Left ventricle myocardium inferior (tissue), 1 donor: Measurements from ENCODE around the gene LAG3. TPM values are rescaled to one million over a fixed set of nuclear protein-coding genes. Genes with fewer than 3 reads are reported as not detected.

ENCODE experiments used
- DNase-seq: peaks from one replicate; pipeline ENCODE4 v3.0.0-alpha.2; 2020
- H3K27ac ChIP-seq: fragments of 200-600 bp; replicated peaks from 2 replicates; pipeline ENCODE4 v1.8.0; 2021
- H3K27me3 ChIP-seq: fragments of 200-600 bp; 2 replicates; pipeline ENCODE4 v1.8.0; 2021; ENCODE audit warnings: low read depth
- H3K36me3 ChIP-seq: fragments of 200-600 bp; 2 replicates; pipeline ENCODE4 v1.8.0; 2021
- H3K4me1 ChIP-seq: fragments of 200-600 bp; 2 replicates; pipeline ENCODE4 v1.8.0; 2021
- H3K4me3 ChIP-seq: fragments of 200-600 bp; 2 replicates; pipeline ENCODE4 v1.8.0; 2021; ENCODE audit warnings: mild to moderate bottlenecking, moderate library complexity
- H3K9me3 ChIP-seq: fragments of 200-600 bp; replicated peaks from 2 replicates; pipeline ENCODE4 v1.8.0; 2021
- intact Hi-C: fragments of 100-400 bp; cut with micrococcal nuclease; formaldehyde crosslinking; loops from one replicate; pipeline ENCODE4 v1.11.0; 2022
- total RNA-seq: library from RNA; stranded (reverse); fragmentation: NEBNext Ultra II Directional; extraction: Animal tissue kit (Norgen Biotek cat#: 25700); gene quantifications from one replicate; pipeline ENCODE4 v1.2.1, GENCODE V29; 2021
- TF ChIP-seq, protein P1 (sequence below): fragments of 200-600 bp; IDR thresholded peaks from 2 replicates; pipeline ENCODE4 v1.8.0; 2021; ENCODE audit warnings: antibody characterized with exemption, mild to moderate bottlenecking, borderline replicate concordance
- donor health status: DM: no; HTN: yes; CAD: no; lungs with severe emphysema.

The LAG3 gene
- total RNA-seq, 1 donor from 2014 or later: not detected

DNA sequence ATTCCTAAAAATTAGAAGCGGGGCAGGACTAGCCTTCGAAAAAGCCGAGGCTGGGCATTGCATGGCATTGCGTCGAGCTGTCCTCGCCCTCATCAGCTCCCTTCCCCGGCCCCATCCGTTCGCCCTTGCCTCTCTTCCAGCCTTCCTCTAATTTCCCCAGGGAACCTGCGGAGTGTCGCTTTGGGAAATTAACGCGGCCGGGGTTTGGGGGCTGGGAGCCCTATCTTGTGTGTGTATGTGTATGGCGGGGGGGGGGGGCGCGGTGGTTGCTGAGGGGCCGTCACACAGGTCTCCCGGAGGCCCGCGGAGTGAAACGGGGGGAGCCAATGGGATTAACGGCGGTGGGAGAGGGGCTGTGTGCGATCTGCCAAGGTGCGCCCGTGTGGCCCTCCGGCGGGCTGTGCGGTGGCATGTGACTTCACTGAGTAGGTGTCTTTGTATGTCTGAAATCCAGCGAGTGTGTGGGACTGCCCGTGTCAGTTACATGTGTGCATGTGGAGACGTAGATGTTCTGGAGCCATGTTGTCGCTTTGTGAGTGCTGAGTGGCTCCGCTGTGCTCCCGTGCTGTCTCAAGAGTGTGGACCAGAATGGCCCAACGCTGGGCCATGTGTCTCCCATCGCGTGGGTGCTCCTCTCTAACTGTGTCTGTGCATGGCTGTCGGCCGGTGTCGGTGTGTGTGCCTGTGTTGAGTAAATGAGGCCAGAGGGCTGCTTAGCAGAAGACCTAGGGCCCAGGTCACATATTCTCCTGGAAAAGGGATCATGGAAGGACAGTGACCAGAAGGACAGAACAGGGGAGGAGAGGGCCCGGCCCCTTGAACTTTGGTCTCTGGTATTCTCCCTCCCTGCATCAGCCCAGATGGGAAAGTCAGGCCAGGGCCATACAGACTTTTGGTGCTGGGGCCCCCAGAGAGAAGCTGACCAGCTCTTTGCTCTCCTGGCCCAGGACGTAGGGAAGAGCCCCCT lies 4.7 kb upstream of the LAG3 start:
- Histone ChIP-seq H3K27me3 (no peaks in the 10 kb centered on the region), H3K4me3 (peak overlapping the region; percentile 92), H3K4me1 (peaks cover 70% of the 10 kb centered on the region), H3K27ac (peak overlapping the region; percentile 97), H3K36me3 (peaks cover 13% of the 10 kb centered on the region), H3K9me3 (no peaks in the 10 kb centered on the region)
- TF ChIP-seq, protein P1, sequence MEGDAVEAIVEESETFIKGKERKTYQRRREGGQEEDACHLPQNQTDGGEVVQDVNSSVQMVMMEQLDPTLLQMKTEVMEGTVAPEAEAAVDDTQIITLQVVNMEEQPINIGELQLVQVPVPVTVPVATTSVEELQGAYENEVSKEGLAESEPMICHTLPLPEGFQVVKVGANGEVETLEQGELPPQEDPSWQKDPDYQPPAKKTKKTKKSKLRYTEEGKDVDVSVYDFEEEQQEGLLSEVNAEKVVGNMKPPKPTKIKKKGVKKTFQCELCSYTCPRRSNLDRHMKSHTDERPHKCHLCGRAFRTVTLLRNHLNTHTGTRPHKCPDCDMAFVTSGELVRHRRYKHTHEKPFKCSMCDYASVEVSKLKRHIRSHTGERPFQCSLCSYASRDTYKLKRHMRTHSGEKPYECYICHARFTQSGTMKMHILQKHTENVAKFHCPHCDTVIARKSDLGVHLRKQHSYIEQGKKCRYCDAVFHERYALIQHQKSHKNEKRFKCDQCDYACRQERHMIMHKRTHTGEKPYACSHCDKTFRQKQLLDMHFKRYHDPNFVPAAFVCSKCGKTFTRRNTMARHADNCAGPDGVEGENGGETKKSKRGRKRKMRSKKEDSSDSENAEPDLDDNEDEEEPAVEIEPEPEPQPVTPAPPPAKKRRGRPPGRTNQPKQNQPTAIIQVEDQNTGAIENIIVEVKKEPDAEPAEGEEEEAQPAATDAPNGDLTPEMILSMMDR: no peak
- intact Hi-C loops: no loop called here
- no peak for DNase-seq

DNA sequence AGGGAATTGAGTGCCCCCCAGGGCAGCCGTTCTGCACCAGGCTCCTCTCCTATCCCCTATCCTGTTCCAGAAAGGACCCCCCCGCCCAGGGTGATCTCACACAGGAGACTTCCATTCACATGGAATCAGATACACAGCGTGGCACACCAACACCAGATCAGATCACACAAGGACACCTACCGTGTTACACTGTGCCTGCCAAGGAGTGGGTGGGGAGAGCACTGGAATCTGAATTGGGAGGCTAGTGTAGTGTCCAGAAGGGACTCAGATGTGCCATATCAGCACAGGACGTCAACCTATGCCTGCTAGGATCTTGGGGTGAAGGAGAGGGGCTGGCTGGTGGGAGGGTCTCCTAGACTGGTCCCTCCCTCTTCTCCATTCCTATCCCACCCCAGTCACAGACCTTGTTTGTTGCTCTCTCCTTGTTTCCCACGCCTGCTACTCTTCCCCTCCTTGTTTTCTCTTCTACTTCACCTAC lies 3.8 kb upstream of the LAG3 start:
- peak overlapping the region; percentile 97 for H3K27ac ChIP-seq
- H3K4me1 ChIP-seq: peaks cover 69% of the 10 kb centered on the region
- peaks cover 13% of the 10 kb centered on the region for H3K36me3 ChIP-seq
- peaks cover 8% of the 10 kb centered on the region for H3K27me3 ChIP-seq
- no peaks in the 10 kb centered on the region for H3K9me3 ChIP-seq
- no peak for DNase-seq
- TF ChIP-seq, protein P1: no peak
- H3K4me3 ChIP-seq: peak overlapping the region; percentile 92
- intact Hi-C loops: no loop called here

DNA sequence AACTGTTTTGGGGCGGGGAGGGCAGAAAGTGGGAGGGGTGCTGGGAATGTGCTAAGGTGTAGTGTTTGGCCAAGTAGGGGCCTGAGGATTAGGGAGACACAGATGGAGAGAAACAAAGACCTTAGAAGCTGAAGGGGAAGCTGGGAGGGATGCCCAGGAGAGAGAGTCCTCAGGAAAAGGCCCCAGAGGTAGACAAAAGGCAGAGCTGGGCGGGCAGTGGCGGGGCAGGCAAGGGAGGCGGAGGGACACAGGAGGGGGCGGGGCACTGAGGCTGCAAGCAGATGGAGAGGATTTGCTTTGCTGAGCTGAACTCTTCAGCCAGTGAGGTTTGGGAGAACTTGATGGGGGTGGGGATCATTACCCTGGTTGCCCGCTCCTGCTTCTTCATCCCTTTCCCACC lies 3.3 kb upstream of the LAG3 start:
- Histone ChIP-seq H3K4me1 (peaks cover 65% of the 10 kb centered on the region), H3K9me3 (no peaks in the 10 kb centered on the region), H3K4me3 (peak overlapping the region; percentile 92), H3K36me3 (peaks cover 13% of the 10 kb centered on the region), H3K27me3 (peaks cover 13% of the 10 kb centered on the region), H3K27ac (peak overlapping the region; percentile 97)
- intact Hi-C loops: no loop called here
- TF ChIP-seq, protein P1: no peak
- DNase-seq: peak; percentile 53

DNA sequence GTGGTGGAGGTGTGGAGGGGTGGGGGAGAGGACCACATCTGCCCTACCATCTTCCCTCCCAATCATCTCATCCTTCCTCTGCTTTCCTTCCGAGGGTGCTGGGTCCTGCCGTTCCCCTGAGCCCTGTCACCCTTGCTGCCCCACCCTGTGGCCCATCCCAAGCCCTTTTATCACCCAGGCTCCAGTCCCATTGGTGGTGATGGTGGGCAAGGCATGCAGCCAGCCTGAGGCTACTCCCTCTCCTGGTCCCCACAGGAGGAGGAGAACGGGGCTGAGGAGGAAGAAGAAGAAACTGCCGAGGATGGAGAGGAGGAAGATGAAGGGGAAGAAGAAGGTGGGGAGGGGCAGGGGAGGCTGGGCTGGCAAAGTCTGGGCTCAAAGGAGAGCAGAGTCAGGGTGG lies 2.7 kb upstream of the LAG3 start:
- no peak overlapping the region for H3K4me3 ChIP-seq
- TF ChIP-seq, protein P1: no peak
- DNase-seq: no peak
- H3K4me1 ChIP-seq: peaks cover 60% of the 10 kb centered on the region
- peaks cover 13% of the 10 kb centered on the region for H3K36me3 ChIP-seq
- no peaks in the 10 kb centered on the region for H3K9me3 ChIP-seq
- H3K27ac ChIP-seq: no peak overlapping the region
- intact Hi-C loops: no loop called here
- H3K27me3 ChIP-seq: peaks cover 20% of the 10 kb centered on the region

DNA sequence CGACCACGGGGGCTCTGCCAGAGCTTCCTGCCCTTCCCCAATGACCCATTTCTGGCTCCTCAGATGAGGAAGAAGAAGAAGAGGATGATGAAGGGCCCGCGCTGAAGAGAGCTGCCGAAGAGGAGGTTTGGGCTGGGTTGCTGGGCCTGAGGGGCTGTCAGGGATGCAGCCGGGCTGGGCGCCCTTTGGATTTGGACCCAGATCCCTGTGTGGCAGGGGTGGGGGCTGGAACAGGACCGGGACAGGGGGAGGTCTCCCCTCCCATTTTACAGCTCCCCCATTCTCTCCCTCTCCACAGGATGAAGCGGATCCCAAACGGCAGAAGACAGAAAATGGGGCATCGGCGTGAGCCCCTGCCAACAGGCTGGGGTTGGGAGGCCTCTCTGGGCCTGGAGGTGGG lies 2.2 kb upstream of the LAG3 start:
- Histone ChIP-seq H3K27me3 (peaks cover 24% of the 10 kb centered on the region), H3K4me3 (no peak overlapping the region), H3K4me1 (peaks cover 55% of the 10 kb centered on the region), H3K27ac (no peak overlapping the region), H3K9me3 (no peaks in the 10 kb centered on the region), H3K36me3 (peaks cover 13% of the 10 kb centered on the region)
- TF ChIP-seq, protein P1: no peak
- no peak for DNase-seq
- intact Hi-C loops: no loop called here
